ENCODE results near the gene TICAM1. TPM values are rescaled to one million over a fixed set of nuclear protein-coding genes. Genes with fewer than 3 reads are reported as not detected.
"Not testable (repeated sequence)": the region's sequence is repeated elsewhere in the genome, so short reads cannot be mapped to it uniquely, and the experiment has no call there.

Gene TICAM1
- total RNA-seq, 1 experiment from 2014 or later: 12.2 TPM

- in situ Hi-C loops (cut with HindIII; ENCODE audit: low pct_unique_long_range_greater_than_20kb, low sequenced_read_pairs) (no loop called here), intact Hi-C loops (cut with micrococcal nuclease; ENCODE audit: unreplicated experiment) (no loop called here)
- no peak for DNase-seq (ENCODE audit: low read depth, low spot score)
- Histone ChIP-seq H3K27me3 (ENCODE audit: control insufficient read depth, insufficient read depth, low read length) (no peaks in the 10 kb centered on the region), H3K36me3 (ENCODE audit: control insufficient read depth, insufficient read depth, low read length) (peaks cover 2% of the 10 kb centered on the region; the same call in 1 of the 2 replicates), H3K9me3 (ENCODE audit: control insufficient read depth, insufficient read depth, low read depth, low read length) (no peaks in the 10 kb centered on the region), H3K27ac (ENCODE audit: low read length) (no peak overlapping the region), H3K4me3 (ENCODE audit: low read depth in 2 of 2, low read length in 2 of 2) (no peak overlapping the region), H3K4me1 (ENCODE audit: control insufficient read depth, insufficient read depth, low read length) (no peaks in the 10 kb centered on the region)
- no TSS peak for BruUV-seq (replicated peaks)
- no peak for ATAC-seq
- CTCF ChIA-PET: no interaction called here
- TF ChIP-seq SIN3A (IDR thresholded peaks at IDR 0.05; ENCODE audit: borderline replicate concordance, insufficient read depth, low read depth, low read length) (no peak), REST (IDR thresholded peaks at IDR 0.05; ENCODE audit: insufficient read depth in 1 of 2, low read depth in 2 of 2, low read length in 1 of 2) (no peak), POLR2AphosphoS5 (IDR thresholded peaks at IDR 0.05; ENCODE audit: low read depth, low read length) (no peak), TCF7L2 (IDR thresholded peaks at IDR 0.05; ENCODE audit: low read depth, low read length) (no peak)
- POLR2A ChIA-PET: no interaction called here
Measured at GRCh38 chr19:4849019-4849418, 17.5 kb upstream of the TICAM1 start.

GRCh38 chr19:4847190-4847973 lies 15.9 kb upstream of the TICAM1 start:
- H3K4me3 ChIP-seq (ENCODE audit: low read depth in 2 of 2, low read length in 2 of 2): no peak overlapping the region
- no peaks in the 10 kb centered on the region for H3K4me1 ChIP-seq (ENCODE audit: control insufficient read depth, insufficient read depth, low read length)
- H3K27me3 ChIP-seq (ENCODE audit: control insufficient read depth, insufficient read depth, low read length): no peaks in the 10 kb centered on the region
- no peak overlapping the region for H3K27ac ChIP-seq (ENCODE audit: low read length)
- intact Hi-C loops (cut with micrococcal nuclease; ENCODE audit: unreplicated experiment): no loop called here
- ChIA-PET CTCF (no interaction called here), POLR2A (no interaction called here)
- ATAC-seq (no peak), DNase-seq (ENCODE audit: low read depth, low spot score) (no peak)
- in situ Hi-C loops (cut with HindIII; ENCODE audit: low pct_unique_long_range_greater_than_20kb, low sequenced_read_pairs): no loop called here
- BruUV-seq (replicated peaks): no TSS peak
- no peaks in the 10 kb centered on the region for H3K9me3 ChIP-seq (ENCODE audit: control insufficient read depth, insufficient read depth, low read depth, low read length)
- TF ChIP-seq SIN3A (IDR thresholded peaks at IDR 0.05; ENCODE audit: borderline replicate concordance, insufficient read depth, low read depth, low read length): no peak
- no peak for TF ChIP-seq CTCF (IDR thresholded peaks at IDR 0.05)
- no peak for TF ChIP-seq TCF7L2 (IDR thresholded peaks at IDR 0.05; ENCODE audit: low read depth, low read length)
- no peak for TF ChIP-seq POLR2AphosphoS5 (IDR thresholded peaks at IDR 0.05; ENCODE audit: low read depth, low read length)
- no peak for TF ChIP-seq REST (IDR thresholded peaks at IDR 0.05; ENCODE audit: insufficient read depth in 1 of 2, low read depth in 2 of 2, low read length in 1 of 2)
- peaks cover 2% of the 10 kb centered on the region; the same call in 1 of the 2 replicates for H3K36me3 ChIP-seq (ENCODE audit: control insufficient read depth, insufficient read depth, low read length)

GRCh38 chr19:4845975-4846374 lies 14.5 kb upstream of the TICAM1 start:
- not testable (repeated sequence) for H3K27ac ChIP-seq (ENCODE audit: low read length); ATAC-seq

More at GRCh38 chr19:4845975-4846374, 14.5 kb upstream of the TICAM1 start:
- BruUV-seq (replicated peaks); POLR2A ChIA-PET; H3K4me3 ChIP-seq (ENCODE audit: low read depth in 2 of 2, low read length in 2 of 2); H3K9me3 ChIP-seq (ENCODE audit: control insufficient read depth, insufficient read depth, low read depth, low read length); in situ Hi-C loops (cut with HindIII; ENCODE audit: low pct_unique_long_range_greater_than_20kb, low sequenced_read_pairs); H3K27me3 ChIP-seq (ENCODE audit: control insufficient read depth, insufficient read depth, low read length); CTCF ChIA-PET; DNase-seq (ENCODE audit: low read depth, low spot score); H3K4me1 ChIP-seq (ENCODE audit: control insufficient read depth, insufficient read depth, low read length); intact Hi-C loops (cut with micrococcal nuclease; ENCODE audit: unreplicated experiment); H3K36me3 ChIP-seq (ENCODE audit: control insufficient read depth, insufficient read depth, low read length): not testable (repeated sequence)

Measured in Panc1 (cell line).